Common myeloid progenitor, CD34-positive (primary cell): ENCODE measurements around the gene ZNF280D.

Experiments used
- CTCF ChIA-PET: fragments of 350-600 bp; sonication (Branson Sonifier 250); formaldehyde crosslinking; loops from one replicate; lab custom pipeline; 2021; ENCODE audit warnings: antibody characterized with exemption; lab: Charles Lee
- POLR2A ChIA-PET: fragments of 350-600 bp; sonication (Branson Sonifier 250); formaldehyde crosslinking; loops from one replicate; lab custom pipeline; 2021; ENCODE audit warnings: antibody characterized with exemption; lab: Charles Lee
- DNase-seq, 3 donors: peaks; one replicate each; pipeline versions ENCODE4 v3.0.0 to v3.0.0-alpha.2; 2013
- H3K27ac ChIP-seq, 2 experiments: 1 replicate in 1 of 2; 2 replicates in 1 of 2; pipeline ENCODE4 v1.7.0; 2013; ENCODE audit warnings: inconsistent platforms in 2 of 2, low read length in 2 of 2, mild to moderate bottlenecking in 2 of 2, low read depth in 1 of 2, moderate library complexity in 1 of 2; ENCODE audit not compliant: severe bottlenecking in 2 of 2, insufficient read depth in 1 of 2, poor library complexity in 1 of 2
- H3K27me3 ChIP-seq, 5 experiments: replicated peaks in 2 of 5; 1 replicate in 3 of 5; 2 replicates in 2 of 5; pipeline versions ENCODE4 v1.6.1 to v1.7.0; 2013; ENCODE audit warnings: low read length in 4 of 5, mild to moderate bottlenecking in 2 of 5, moderate library complexity in 2 of 5, inconsistent platforms in 1 of 5; ENCODE audit not compliant: insufficient read depth in 5 of 5, control insufficient read depth in 4 of 5
- H3K36me3 ChIP-seq, 4 experiments: 1 replicate in 2 of 4; 2 replicates in 2 of 4; pipeline versions ENCODE4 v1.6.1 to v1.7.0; 2013; ENCODE audit warnings: low read length in 3 of 4, control low read depth in 1 of 4, mild to moderate bottlenecking in 1 of 4; ENCODE audit not compliant: control insufficient read depth in 4 of 4, insufficient read depth in 4 of 4
- H3K4me1 ChIP-seq, 4 experiments: 1 replicate in 3 of 4; 2 replicates in 1 of 4; pipeline versions ENCODE4 v1.6.1 to v1.7.1; 2013; ENCODE audit warnings: low read length in 3 of 4, mild to moderate bottlenecking in 3 of 4, control low read depth in 1 of 4, inconsistent platforms in 1 of 4, moderate library complexity in 1 of 4; ENCODE audit not compliant: control insufficient read depth in 4 of 4, insufficient read depth in 4 of 4; ENCODE audit errors: control extremely low read depth in 1 of 4
- H3K4me3 ChIP-seq, 7 experiments: 1 replicate in 4 of 7; 2 replicates in 3 of 7; pipeline versions ENCODE4 v1.5.1 to v1.7.0; 2013; ENCODE audit warnings: mild to moderate bottlenecking in 7 of 7, low read length in 6 of 7, moderate library complexity in 6 of 7, inconsistent platforms in 2 of 7, low read depth in 2 of 7, control low read depth in 1 of 7; ENCODE audit not compliant: insufficient read depth in 4 of 7, control insufficient read depth in 1 of 7; ENCODE audit errors: extremely low read depth in 1 of 7
- H3K9me3 ChIP-seq, 5 experiments: 1 replicate in 4 of 5; 2 replicates in 1 of 5; pipeline versions ENCODE4 v1.6.1 to v1.7.1; 2013; ENCODE audit warnings: low read length in 4 of 5, mild to moderate bottlenecking in 2 of 5, inconsistent platforms in 1 of 5, low read depth in 1 of 5, moderate library complexity in 1 of 5; ENCODE audit not compliant: control insufficient read depth in 4 of 5, insufficient read depth in 2 of 5; ENCODE audit errors: control extremely low read depth in 1 of 5
- whole genome bisulfite sequencing: methylation state at CpG from one replicate; pipeline ENCODE4 v1.1.5; 2013; ENCODE audit not compliant: insufficient coverage; 5-methylcytosine and 5-hydroxymethylcytosine counted together

The ZNF280D gene

DNA sequence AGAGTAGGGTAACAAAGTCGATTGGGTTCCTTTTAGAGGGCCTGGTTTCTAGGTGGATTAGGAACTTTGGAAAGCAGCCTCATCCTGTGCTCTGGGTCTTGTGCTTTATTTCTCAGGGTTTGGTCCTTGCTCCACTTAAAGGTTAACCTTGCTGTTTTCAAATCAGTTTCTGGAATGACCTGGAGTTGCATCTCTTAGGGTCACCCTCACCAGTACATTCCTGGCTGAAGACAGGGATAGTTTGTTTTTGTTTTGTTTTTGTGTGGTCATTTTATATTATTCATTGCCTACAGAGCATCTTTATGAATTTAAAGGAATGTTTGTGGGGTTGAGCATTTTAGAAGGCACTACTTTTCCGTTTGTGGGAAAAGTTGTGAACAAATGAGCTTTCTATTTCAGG, 45.5 kb upstream of the ZNF280D start:
- H3K9me3 ChIP-seq = peaks cover 0 to 18% (median 7%) of the 10 kb centered on the region in 5 experiments
- no CpG with 5 or more reads among the region's 2 CpGs for WGBS
- CTCF ChIA-PET = no interaction called here

DNA sequence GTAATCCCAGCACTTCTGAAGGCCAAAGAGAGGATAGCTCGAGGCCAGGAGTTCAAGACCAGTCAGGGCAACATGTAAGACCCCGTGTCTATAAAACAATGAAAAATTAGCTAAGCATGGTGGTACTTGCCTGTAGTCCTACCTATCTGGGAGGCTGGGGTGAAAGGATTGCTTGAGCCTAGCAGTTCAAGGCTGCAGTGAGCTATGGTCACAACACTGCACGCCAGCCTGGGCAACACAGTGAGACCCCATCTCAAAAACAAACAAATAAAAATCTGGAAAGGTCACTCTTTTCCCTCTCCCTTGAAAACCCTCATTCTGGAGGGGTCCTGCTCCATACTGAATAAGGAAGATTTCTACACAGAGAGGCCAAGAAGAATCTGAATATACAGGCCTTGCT, 43.5 kb upstream of the ZNF280D start:
- H3K4me1 ChIP-seq = peaks cover 7 to 46% (median 17%) of the 10 kb centered on the region in 4 experiments
- peaks cover 0 to 17% (median 0%) of the 10 kb centered on the region in 5 experiments for H3K9me3 ChIP-seq
- no peak overlapping the region for H3K4me3 ChIP-seq
- ChIA-PET POLR2A (no interaction called here), CTCF (no interaction called here)
- H3K27me3 ChIP-seq = no peaks in the 10 kb centered on the region
- no peak overlapping the region for H3K27ac ChIP-seq
- DNase-seq = no peak
- WGBS = 100% methylated on average over 2 of the region's 3 CpGs
- H3K36me3 ChIP-seq = no peaks in the 10 kb centered on the region

More for the DNA sequence above, 45.5 kb upstream of the ZNF280D start:
- POLR2A ChIA-PET = no interaction called here
- no peak for DNase-seq
- no peaks in the 10 kb centered on the region for H3K36me3 ChIP-seq
- peaks cover 7 to 33% (median 17%) of the 10 kb centered on the region in 4 experiments for H3K4me1 ChIP-seq
- no peaks in the 10 kb centered on the region for H3K27me3 ChIP-seq
- H3K4me3 ChIP-seq = no peak overlapping the region
- no peak overlapping the region for H3K27ac ChIP-seq

- Histone ChIP-seq H3K4me3 (peak overlapping the region in 1 of 7 experiments; percentile 7), H3K36me3 (no peaks in the 10 kb centered on the region), H3K4me1 (peaks cover 7 to 45% (median 17%) of the 10 kb centered on the region in 4 experiments), H3K27me3 (no peaks in the 10 kb centered on the region), H3K27ac (no peak overlapping the region), H3K9me3 (peaks cover 0 to 9% (median 0%) of the 10 kb centered on the region in 5 experiments)
- 100% methylated on average over 1 of the region's 1 CpG for WGBS
- POLR2A ChIA-PET = interaction anchor here (0.6 kb wide), 1 partner anchor 1892 kb away, joined by 3 read pairs; no protein-coding TSS in a partner anchor
- DNase-seq = peak in 2 of 3 donors; percentile 32 to 43
- CTCF ChIA-PET = no interaction called here
These were observed 42.3 kb upstream of the ZNF280D start for GRCh38 chr15:56775641-56776040.

DNA sequence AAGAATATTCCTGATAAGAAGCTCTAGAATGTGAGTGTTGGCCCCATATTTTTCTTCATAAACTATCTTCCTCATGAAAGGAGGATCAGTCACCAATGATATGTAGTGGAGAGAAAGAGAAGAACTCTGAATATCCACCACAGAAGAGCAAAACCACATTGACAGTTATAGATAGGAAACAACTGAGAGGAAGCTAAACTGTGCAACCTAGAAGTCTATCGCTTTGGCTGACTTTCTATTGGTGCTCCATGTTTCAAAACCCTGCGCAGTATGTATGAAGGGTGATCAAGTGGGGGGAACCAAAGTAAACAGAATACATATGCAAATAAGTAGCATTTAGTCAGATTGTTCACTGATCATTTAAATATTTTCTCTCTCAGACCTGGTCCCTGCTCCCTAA, 41.0 kb upstream of the ZNF280D start:
- ChIA-PET POLR2A (no interaction called here), CTCF (interaction anchor here (1.4 kb wide), 2 partner anchors 8 to 15 kb away, joined by 3 to 5 read pairs; no protein-coding TSS in a partner anchor)
- DNase-seq = peak; percentile 9 to 85 (median 76)
- H3K36me3 ChIP-seq = no peaks in the 10 kb centered on the region
- H3K4me3 ChIP-seq = no peak overlapping the region
- H3K9me3 ChIP-seq = peaks cover 0 to 6% (median 0%) of the 10 kb centered on the region in 5 experiments
- H3K27me3 ChIP-seq = no peaks in the 10 kb centered on the region
- no peak overlapping the region for H3K27ac ChIP-seq
- H3K4me1 ChIP-seq = peaks cover 7 to 39% (median 17%) of the 10 kb centered on the region in 4 experiments
- WGBS = 0% methylated on average over 1 of the region's 2 CpGs

DNA sequence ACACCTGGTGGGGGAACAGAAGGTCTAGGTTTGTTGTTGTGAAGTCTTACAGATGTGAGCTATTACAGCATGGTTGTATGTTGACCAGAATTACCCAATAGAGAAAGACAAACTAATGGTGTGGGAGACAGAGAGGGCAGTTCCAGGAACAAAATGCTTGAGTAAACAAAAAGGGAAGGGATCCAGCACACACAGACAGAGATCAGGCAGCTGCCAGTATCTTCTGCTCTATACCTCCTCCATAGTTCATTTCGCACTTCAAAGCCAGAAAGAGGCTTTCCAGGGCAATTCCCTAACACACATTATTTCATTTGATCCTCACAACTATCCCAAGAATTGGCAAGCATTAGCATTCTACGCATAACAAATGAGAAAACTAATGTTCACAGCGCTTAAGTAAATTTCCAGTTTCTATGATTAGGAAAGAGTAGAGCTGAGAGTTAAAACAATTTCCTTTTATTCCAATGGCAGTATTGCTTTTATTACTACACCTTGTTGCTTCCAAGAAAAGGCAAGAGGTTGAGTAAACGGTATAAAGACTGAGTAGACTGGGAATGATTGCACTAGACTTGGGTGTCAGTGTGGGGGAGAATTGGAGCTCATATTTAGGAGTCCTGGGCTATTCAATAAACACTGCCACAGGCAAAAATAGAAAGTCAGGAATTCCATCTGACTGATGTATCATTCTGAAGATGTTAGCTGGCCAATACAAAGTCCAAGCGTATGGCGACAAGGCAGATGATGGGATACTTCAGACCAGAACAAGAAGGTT, 39.7 kb upstream of the ZNF280D start:
- Histone ChIP-seq H3K27me3 (no peaks in the 10 kb centered on the region), H3K4me1 (peaks cover 7 to 39% (median 17%) of the 10 kb centered on the region in 4 experiments), H3K36me3 (no peaks in the 10 kb centered on the region), H3K27ac (no peak overlapping the region), H3K9me3 (peaks cover 0 to 5% (median 0%) of the 10 kb centered on the region in 5 experiments), H3K4me3 (no peak overlapping the region)
- POLR2A ChIA-PET = no interaction called here
- 100% methylated on average over 3 of the region's 6 CpGs for WGBS
- no peak for DNase-seq
- CTCF ChIA-PET = interaction anchor here (1.4 kb wide), 1 partner anchor 14 kb away, joined by 3 read pairs; no protein-coding TSS in a partner anchor

DNA sequence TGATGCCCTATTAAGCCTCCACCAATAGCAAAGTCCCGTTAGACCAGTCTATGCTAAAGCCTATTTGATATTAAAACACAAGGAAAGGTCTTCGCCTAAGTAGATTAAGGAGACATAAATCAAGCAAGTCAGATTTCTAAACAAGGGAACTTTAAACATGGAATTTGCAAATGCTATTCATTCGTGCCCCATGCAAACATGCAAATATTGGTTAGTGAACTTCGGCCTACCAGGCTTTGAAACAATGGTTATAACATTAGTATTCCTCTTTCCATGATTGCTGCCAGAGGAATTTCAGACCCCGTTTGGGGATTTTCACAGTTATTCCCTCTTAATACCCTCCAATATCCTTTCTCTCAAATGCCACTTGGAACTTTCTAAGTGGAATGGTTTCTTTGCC, 36.9 kb upstream of the ZNF280D start:
- ChIA-PET POLR2A (no interaction called here), CTCF (no interaction called here)
- no peaks in the 10 kb centered on the region for H3K27me3 ChIP-seq
- no peaks in the 10 kb centered on the region for H3K36me3 ChIP-seq
- DNase-seq = no peak
- peaks cover 3 to 35% (median 14%) of the 10 kb centered on the region in 4 experiments for H3K4me1 ChIP-seq
- no peak overlapping the region for H3K27ac ChIP-seq
- WGBS = 100% methylated on average over 5 of the region's 5 CpGs
- no peaks in the 10 kb centered on the region for H3K9me3 ChIP-seq
- H3K4me3 ChIP-seq = no peak overlapping the region

DNA sequence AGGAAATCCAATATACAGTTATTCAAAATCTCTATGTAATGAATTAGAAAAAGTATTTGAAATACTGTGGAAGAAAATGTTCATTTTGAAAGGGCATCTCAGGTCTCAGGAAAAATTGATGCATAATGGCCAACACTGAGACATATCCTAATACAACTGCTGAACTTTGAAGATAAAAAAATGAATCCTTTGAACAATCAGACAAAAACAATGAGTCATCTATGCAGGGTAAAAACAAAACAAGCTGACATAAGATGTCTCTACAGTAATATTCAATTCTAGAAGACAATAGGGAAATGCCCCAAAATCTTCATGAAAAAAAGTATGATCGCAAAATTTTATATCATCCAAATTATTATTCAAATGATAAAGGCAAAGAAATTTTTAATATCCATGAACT, 34.0 kb upstream of the ZNF280D start:
- ChIA-PET CTCF (no interaction called here), POLR2A (no interaction called here)
- Histone ChIP-seq H3K4me3 (no peak overlapping the region), H3K27ac (no peak overlapping the region), H3K36me3 (no peaks in the 10 kb centered on the region), H3K9me3 (no peaks in the 10 kb centered on the region), H3K4me1 (peaks cover 4 to 15% (median 12%) of the 10 kb centered on the region in 4 experiments), H3K27me3 (no peaks in the 10 kb centered on the region)
- no CpG with 5 or more reads among the region's 1 CpG for WGBS
- peak in 2 of 3 donors; percentile 16 to 39 for DNase-seq
